ENCODE data around the gene NCKAP5.

Gene NCKAP5

DNA sequence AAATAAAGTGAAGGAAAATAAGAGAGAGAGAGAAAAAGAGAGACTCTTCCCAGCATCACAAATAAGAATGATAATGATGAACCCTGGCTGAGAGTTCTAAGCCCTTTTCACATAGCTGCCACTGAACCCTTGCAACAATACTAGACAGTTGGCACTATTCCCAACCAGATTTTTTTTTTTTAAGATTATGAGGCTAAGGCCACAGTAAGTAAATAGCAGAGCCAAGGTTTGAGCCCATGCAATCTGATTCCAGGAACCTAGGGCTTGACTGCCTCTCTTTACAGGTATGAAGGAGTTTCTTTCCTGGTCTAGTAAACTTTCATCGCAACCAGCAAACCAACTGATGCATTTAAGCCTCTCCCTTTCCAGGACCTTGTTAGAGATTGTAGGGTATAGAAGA lies 424.6 kb downstream of the NCKAP5 start:
- DNase-seq (ENCODE audit: low spot score) = no peak

DNA sequence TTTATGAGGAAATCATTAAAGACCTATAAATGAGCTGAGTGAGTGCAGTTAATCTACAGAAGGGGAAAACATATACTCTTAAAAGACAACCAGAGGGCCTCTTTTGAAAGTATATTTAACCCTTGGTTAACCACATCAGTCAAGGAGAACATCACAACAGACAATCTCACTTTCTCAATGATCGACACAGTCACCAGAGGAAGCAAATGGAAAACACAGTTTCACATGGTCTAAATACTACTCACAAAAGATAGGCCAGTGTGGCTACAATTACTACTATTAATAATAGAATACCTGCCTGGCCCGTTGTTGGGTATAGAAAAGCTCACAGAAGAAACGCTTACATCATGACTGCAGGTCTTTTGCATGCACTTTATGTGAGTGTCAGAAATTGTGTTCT lies 426.2 kb downstream of the NCKAP5 start:
- DNase-seq (ENCODE audit: low spot score) = no peak

- no peak for DNase-seq (ENCODE audit: low spot score)
Observed at GRCh38 chr2:133140620-133141019, 427.6 kb downstream of the NCKAP5 start.

- DNase-seq (ENCODE audit: low spot score) = no peak
Observed at GRCh38 chr2:133139847-133140533, 428.3 kb downstream of the NCKAP5 start.

GRCh38 chr2:133138693-133139092 lies 429.6 kb downstream of the NCKAP5 start:
- no peak for DNase-seq (ENCODE audit: low spot score)

- DNase-seq (ENCODE audit: low spot score) = no peak
Observed at GRCh38 chr2:133135035-133135654, 433.1 kb downstream of the NCKAP5 start.

DNA sequence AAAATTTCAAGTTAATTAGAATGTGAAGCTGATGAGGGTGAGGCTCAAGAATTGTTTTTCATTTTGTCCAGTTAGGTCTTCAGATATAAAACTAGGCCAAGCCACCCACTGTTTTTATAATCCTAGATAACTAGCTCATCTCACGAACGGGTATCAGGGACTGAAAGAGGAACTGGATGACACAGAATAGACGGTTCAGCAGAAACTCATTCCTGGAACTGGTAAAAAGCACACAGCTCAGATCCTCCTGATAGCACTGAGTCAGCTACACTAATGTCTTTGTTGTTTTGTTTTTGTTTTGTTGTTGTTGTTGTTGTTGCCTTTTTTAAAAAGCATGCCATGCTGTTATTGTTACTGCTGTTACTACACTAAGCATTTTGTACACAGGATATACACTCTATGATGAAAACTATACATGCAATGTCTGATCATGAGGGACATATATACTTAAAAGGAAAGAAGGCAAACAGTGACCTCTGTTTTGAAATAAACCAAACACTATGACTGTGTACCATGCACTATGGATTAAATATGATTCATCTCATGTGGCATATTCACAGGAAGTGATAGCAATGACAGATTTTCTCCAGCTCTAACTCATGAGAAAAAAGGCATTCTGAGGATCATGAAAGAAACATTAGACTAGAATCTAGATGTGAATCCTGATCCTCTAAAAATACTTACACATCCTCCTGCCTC lies 437.6 kb downstream of the NCKAP5 start:
- DNase-seq (ENCODE audit: low spot score) = no peak

GRCh38 chr2:133124446-133124845 lies 443.8 kb downstream of the NCKAP5 start:
- DNase-seq (ENCODE audit: low spot score) = no peak

DNA sequence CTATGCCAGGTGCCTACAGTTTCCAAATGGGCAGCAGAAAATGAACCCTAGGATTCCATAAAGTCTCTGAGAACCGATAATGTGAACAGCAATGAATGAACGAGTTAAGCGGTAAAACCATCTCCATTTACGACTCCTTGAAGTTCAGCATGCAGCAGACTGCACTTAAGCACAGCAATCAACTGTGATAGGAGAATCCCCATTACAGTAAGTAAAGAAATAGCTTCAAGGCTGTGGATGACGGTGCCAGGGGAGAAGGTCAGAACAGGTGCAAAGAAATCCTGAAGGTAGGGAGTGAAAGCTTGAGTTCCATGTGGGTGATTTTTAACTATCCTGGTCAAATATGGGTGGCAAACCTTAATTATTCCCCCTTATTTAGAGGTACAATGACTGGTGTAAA lies 444.4 kb downstream of the NCKAP5 start:
- no peak for DNase-seq (ENCODE audit: low spot score)

GRCh38 chr2:133123393-133123792 lies 444.9 kb downstream of the NCKAP5 start:
- DNase-seq (ENCODE audit: low spot score) = no peak

DNA sequence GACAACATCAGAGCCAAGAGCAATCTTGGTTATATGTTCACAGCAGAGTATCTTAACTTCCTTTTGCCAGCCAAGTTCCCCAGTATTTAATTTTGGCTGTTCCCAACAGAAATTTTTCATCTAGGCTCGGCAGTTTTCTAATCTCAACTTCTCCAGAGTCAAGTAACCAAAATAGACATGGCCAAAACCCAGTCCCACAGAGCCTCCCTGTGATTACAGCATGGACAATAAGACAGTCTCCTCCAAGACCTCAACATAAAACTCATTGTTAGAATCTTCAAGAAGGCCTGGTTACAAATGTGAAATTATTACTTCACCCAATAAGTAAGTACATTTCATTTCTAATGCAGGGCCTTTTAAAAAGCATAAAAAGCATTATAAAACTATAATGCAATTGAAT lies 445.7 kb downstream of the NCKAP5 start:
- DNase-seq (ENCODE audit: low spot score) = no peak

GRCh38 chr2:133120310-133120709 lies 448.0 kb downstream of the NCKAP5 start:
- DNase-seq (ENCODE audit: low spot score) = no peak

DNA sequence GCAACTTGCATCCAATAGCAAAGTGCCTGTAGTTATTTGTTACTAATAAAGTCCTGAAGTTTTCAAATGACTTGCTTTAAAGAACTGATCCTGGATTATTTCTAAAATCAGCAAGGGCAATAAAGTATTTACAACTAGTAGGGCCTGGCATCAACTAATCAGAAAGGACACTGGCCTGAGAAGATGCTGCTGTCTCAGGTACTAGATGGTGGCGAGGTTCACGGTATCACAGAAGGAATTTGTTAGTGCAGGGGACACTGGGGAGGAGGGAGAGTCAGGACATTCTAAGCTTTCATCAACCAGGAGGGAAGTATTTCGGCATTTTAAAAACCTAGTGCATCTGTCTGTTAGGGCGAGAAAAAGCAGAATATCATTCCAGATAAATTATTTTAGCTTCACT lies 458.1 kb downstream of the NCKAP5 start:
- no peak for DNase-seq (ENCODE audit: low spot score)

GRCh38 chr2:133109772-133110171 lies 458.5 kb downstream of the NCKAP5 start:
- DNase-seq (ENCODE audit: low spot score) = no peak

GRCh38 chr2:133107058-133107815 lies 461.0 kb downstream of the NCKAP5 start:
- no peak for DNase-seq (ENCODE audit: low spot score)

DNA sequence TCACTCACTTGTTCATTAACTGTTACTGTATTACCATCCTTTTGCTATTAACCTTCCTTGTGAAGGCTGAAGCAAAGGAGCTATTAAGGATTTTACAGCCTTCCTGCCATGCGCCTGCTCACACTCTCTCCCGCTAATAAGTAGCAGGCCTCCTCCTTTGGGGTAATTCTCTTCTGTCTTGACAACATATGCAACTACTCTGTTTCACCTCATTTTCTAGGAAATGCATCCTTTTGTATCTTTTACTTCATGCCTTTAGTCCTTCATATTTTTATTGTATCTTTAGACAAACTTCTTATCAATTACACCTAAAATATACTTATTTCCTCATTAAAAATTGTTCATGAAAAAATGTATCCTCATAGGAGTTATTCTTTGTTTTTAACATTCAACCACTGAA lies 463.4 kb downstream of the NCKAP5 start:
- no peak for DNase-seq (ENCODE audit: low spot score)

GRCh38 chr2:133098787-133099186 lies 469.5 kb downstream of the NCKAP5 start:
- DNase-seq (ENCODE audit: low spot score) = no peak

DNA sequence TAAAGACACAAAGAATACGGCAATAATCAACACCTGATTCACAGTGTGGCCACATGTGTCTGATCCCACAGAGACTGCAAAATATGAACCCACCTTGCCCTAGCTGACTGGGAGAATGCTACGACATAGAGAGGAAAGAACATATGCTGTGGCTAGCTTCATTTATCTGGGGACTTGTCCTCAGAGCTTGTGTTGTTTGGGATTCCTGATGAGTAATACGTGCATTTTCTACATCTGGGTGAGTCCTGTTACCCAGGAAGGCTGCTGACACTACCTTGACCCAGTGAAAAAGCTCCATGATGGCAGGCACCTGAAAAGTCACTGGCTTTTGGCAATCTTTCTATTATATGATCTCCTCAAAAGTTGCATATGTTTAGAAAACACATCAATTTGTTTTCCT lies 470.6 kb downstream of the NCKAP5 start:
- DNase-seq (ENCODE audit: low spot score) = peak; percentile 11

DNA sequence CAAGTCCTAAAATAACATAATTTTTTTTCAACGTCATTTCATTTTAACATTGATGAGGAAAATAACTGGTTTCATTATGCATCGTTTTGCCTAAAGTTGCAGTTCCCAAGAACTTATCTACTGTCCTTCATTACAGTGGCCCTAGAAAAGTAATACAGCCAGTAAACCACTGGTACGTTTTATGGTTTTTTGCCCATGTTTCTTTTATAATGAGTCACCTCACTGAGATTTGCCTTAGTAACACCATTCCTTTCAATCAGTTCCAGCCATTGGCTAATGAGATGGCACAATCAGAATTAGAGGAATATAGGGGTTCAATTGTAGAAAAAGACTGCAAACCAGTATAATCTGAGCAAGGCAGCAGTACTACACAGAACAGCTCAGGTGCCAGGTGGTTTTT lies 475.7 kb downstream of the NCKAP5 start:
- no peak for DNase-seq (ENCODE audit: low spot score)

DNA sequence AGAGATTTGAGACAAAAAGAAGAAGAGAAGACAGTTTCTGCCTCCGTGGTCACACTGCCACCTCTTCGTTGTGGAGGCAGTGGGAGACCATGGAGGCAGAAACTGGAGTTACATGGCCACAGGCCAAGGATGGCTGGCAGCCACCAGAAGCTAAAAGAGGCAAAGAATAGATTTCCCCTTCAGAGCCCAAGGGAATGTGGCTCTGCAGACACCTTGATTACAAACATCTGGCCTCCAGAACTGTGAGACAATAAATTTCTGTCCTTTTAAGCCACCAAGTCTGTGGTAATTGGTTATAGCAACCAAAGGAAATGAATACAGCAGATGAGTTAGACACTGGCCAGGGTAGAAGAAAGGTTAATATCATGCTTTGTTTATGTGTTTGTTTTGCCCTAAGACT lies 477.9 kb downstream of the NCKAP5 start:
- no peak for DNase-seq (ENCODE audit: low spot score)

DNA sequence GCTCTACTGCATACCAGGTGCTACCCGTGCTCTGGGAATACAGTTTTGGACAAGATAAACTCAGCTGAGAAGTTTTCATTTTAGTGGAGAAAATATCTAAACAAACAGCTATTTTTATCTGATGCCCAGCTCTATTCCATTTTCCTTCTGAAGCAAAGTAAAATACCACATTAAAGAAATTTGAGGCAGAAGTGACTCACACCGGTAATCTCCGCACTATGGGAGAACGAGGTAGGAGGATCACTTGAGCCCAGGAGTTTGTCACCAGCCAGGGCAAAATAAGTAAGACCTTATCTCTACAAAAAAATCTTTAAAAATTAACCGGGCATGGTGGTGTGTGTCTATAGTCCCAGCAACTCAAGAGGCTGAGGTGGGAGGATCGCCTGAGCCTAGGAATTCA lies 482.1 kb downstream of the NCKAP5 start:
- DNase-seq (ENCODE audit: low spot score) = peak; percentile 2

- DNase-seq (ENCODE audit: low spot score) = no peak
Observed at GRCh38 chr2:133085646-133086045, 482.6 kb downstream of the NCKAP5 start.

- no peak for DNase-seq (ENCODE audit: low spot score)
Observed at GRCh38 chr2:133082034-133082433, 486.2 kb downstream of the NCKAP5 start.

All from SW480 (cell line).